GM12878 (cell line): ENCODE data around the gene CCDC150. TPM values are rescaled to one million over a fixed set of nuclear protein-coding genes. Genes with fewer than 3 reads are reported as not detected.

ENCODE experiments used
- ATAC-seq: fragments of 200-7000 bp; cut with Tn5 transposase; 3 replicates; pipeline ENCODE4 v1.9.1; 2020; ENCODE audit warnings: mild to moderate bottlenecking, moderate library complexity
- BruUV-seq: library from RNA; stranded (reverse); fragments of 400-500 nt; replicated peaks from 2 replicates; lab custom pipeline; 2021; lab: Mats Ljungman, UMichigan
- CTCF ChIA-PET: fragments of 300-600 bp; sonication (Branson Sonifier 250); formaldehyde crosslinking; extraction: SDS; loops from one replicate; lab custom pipeline; 2021; ENCODE audit warnings: inconsistent platforms; lab: Yijun Ruan, JAX
- POLR2A ChIA-PET: fragments of 350-600 bp; formaldehyde crosslinking; extraction: SDS; loops from one replicate; lab custom pipeline; 2021; ENCODE audit warnings: inconsistent platforms; lab: Charles Lee
- RAD21 ChIA-PET: fragments of 300-600 bp; sonication (Branson Sonifier 250); formaldehyde crosslinking; loops from one replicate; lab custom pipeline; 2023; ENCODE audit warnings: antibody characterized with exemption; ENCODE audit not compliant: unreplicated experiment; lab: Charles Lee
- SMC1A ChIA-PET: fragments of 300-600 bp; sonication (Branson Sonifier 250); formaldehyde crosslinking; loops from one replicate; lab custom pipeline; 2023; ENCODE audit not compliant: unreplicated experiment, uncharacterized antibody; lab: Charles Lee
- DNase-seq: peaks from one replicate; pipeline ENCODE4 v3.0.0-alpha.2; 2011; ENCODE audit warnings: low read depth, low spot score
- FAIRE-seq: peaks from 3 replicates; lab custom pipeline; 2011; peaks lifted over from hg19 to GRCh38; lab: Jason Lieb, UNC
- H2AFZ ChIP-seq: 2 replicates; pipeline ENCODE4 v1.6.0; 2011; ENCODE audit warnings: low read depth, low read length, control low read depth; ENCODE audit not compliant: control insufficient read depth
- H3K27ac ChIP-seq: 2 replicates; pipeline ENCODE4 v1.5.1; 2011; ENCODE audit warnings: control low read depth; ENCODE audit not compliant: control insufficient read depth, insufficient read depth
- H3K27me3 ChIP-seq, 2 experiments: replicated peaks in 1 of 2; 2 replicates each; pipeline versions ENCODE4 v1.6.0 to v1.6.1; 2011; ENCODE audit warnings: low read length in 1 of 2; ENCODE audit not compliant: control insufficient read depth in 2 of 2, insufficient read depth in 2 of 2
- H3K36me3 ChIP-seq, 2 experiments: 2 replicates each; pipeline ENCODE4 v1.5.1; 2011; ENCODE audit warnings: low read length in 1 of 2; ENCODE audit not compliant: control insufficient read depth in 2 of 2, insufficient read depth in 2 of 2
- H3K4me1 ChIP-seq: 2 replicates; pipeline ENCODE4 v1.6.1; 2011; ENCODE audit warnings: mild to moderate bottlenecking, low read length, moderate library complexity, mixed read lengths; ENCODE audit not compliant: control insufficient read depth, insufficient read depth
- H3K4me2 ChIP-seq: 2 replicates; pipeline ENCODE4 v1.6.0; 2011; ENCODE audit warnings: control low read depth; ENCODE audit not compliant: control insufficient read depth, insufficient read depth
- H3K4me3 ChIP-seq: fragments of 200-600 bp; sonication (generic); 2 replicates; pipeline ENCODE4 v1.5.1; 2016
- H3K79me2 ChIP-seq: 2 replicates; pipeline ENCODE4 v1.6.0; 2011; ENCODE audit warnings: low read length; ENCODE audit not compliant: control insufficient read depth, insufficient read depth
- H3K9ac ChIP-seq: 2 replicates; pipeline ENCODE4 v1.8.0; 2011; ENCODE audit warnings: low read length, control low read depth, mixed read lengths; ENCODE audit not compliant: control insufficient read depth, insufficient read depth
- H3K9me3 ChIP-seq: replicated peaks from 3 replicates; pipeline ENCODE4 v1.5.1; 2011; ENCODE audit warnings: mild to moderate bottlenecking, low read length; ENCODE audit not compliant: control insufficient read depth, insufficient read depth
- H4K20me1 ChIP-seq: 2 replicates; pipeline ENCODE4 v1.6.0; 2011; ENCODE audit not compliant: control insufficient read depth, insufficient read depth
- BMI1 ChIP-seq: fragments of 450-650 bp; IDR thresholded peaks from 2 replicates; pipeline ENCODE4 v1.6.1; 2016; ENCODE audit warnings: mild to moderate bottlenecking, moderate library complexity, borderline replicate concordance
- BRCA1 ChIP-seq: IDR thresholded peaks from 2 replicates; pipeline ENCODE4 v1.6.1; 2011; ENCODE audit warnings: low read depth, low read length, improper control_type of control experiment
- CBFB ChIP-seq: IDR thresholded peaks from 2 replicates; pipeline ENCODE4 v1.6.1; 2016; ENCODE audit warnings: antibody characterized with exemption, low read depth
- E2F8 ChIP-seq: fragments of 450-650 bp; IDR thresholded peaks from 2 replicates; pipeline ENCODE4 v1.6.1; 2018; ENCODE audit warnings: mild to moderate bottlenecking, low read depth, moderate library complexity; ENCODE audit not compliant: partially characterized antibody
- ESRRA ChIP-seq: IDR thresholded peaks from 2 replicates; pipeline ENCODE4 v1.6.1; 2012; ENCODE audit warnings: mild to moderate bottlenecking, low read length, improper control_type of control experiment
- HCFC1 ChIP-seq: fragments of 150-350 bp; IDR thresholded peaks from 2 replicates; pipeline ENCODE4 v1.6.1; 2014; ENCODE audit warnings: low read length
- HDAC6 ChIP-seq: fragments of 200-600 bp; sonication (generic); IDR thresholded peaks from one replicate; pipeline ENCODE4 v1.8.0; 2017; ENCODE audit warnings: antibody characterized with exemption; ENCODE audit not compliant: unreplicated experiment
- IKZF2 ChIP-seq, 2 experiments: fragments of 450-650 bp; IDR thresholded peaks; 2 replicates each; pipeline ENCODE4 v1.6.1; 2017; ENCODE audit warnings: mild to moderate bottlenecking in 2 of 2, moderate library complexity in 2 of 2
- MTA2 ChIP-seq: fragments of 450-650 bp; IDR thresholded peaks from 2 replicates; pipeline ENCODE4 v1.6.1; 2016; ENCODE audit warnings: low read depth, mild to moderate bottlenecking, moderate library complexity
- NR2C1 ChIP-seq: fragments of 450-650 bp; IDR thresholded peaks from 2 replicates; pipeline ENCODE4 v1.6.1; 2017; ENCODE audit warnings: antibody characterized with exemption, mild to moderate bottlenecking, moderate library complexity
- NRF1 ChIP-seq: conservative IDR thresholded peaks from 2 replicates; pipeline ENCODE4 v1.6.1; 2011; ENCODE audit warnings: mild to moderate bottlenecking, low read depth, low read length, improper control_type of control experiment
- RAD21 ChIP-seq: IDR thresholded peaks from 2 replicates; pipeline ENCODE4 v1.6.1; 2011; ENCODE audit warnings: mild to moderate bottlenecking, low read depth, low read length, moderate library complexity; ENCODE audit not compliant: insufficient read depth
- SIN3A ChIP-seq: IDR thresholded peaks from 2 replicates; pipeline ENCODE4 v1.6.1; 2012; ENCODE audit warnings: low read depth, low read length, improper control_type of control experiment
- ZBTB33 ChIP-seq: fragments of 450-650 bp; IDR thresholded peaks from 2 replicates; pipeline ENCODE4 v1.6.1; 2017; ENCODE audit warnings: mild to moderate bottlenecking
- ZNF207 ChIP-seq: fragments of 450-650 bp; IDR thresholded peaks from 2 replicates; pipeline ENCODE4 v1.6.1; 2014; ENCODE audit warnings: antibody characterized with exemption, mild to moderate bottlenecking, borderline replicate concordance
- ZNF592 ChIP-seq: fragments of 450-650 bp; IDR thresholded peaks from 2 replicates; pipeline ENCODE4 v1.6.1; 2017; ENCODE audit warnings: mild to moderate bottlenecking, moderate library complexity
- ZZZ3 ChIP-seq: IDR thresholded peaks from 2 replicates; pipeline ENCODE4 v1.6.1; 2011; ENCODE audit warnings: low read depth; ENCODE audit not compliant: control insufficient read depth, insufficient read length
- WGBS: methylation state at CpG from one replicate; pipeline ENCODE4 v1.1.6; 2016; ENCODE audit warnings: low lambda C conversion rate; ENCODE audit not compliant: insufficient replicate concordance, insufficient coverage; ENCODE audit errors: missing lambda C conversion rate; 5-methylcytosine and 5-hydroxymethylcytosine counted together
- in situ Hi-C: fragments of 300-500 bp; cut with MboI; formaldehyde crosslinking; loops from 9 replicates; pipeline ENCODE4 v1.14.3; 2018; ENCODE audit warnings: mixed read lengths
- intact Hi-C: fragments of 100-400 bp; cut with micrococcal nuclease; formaldehyde crosslinking; loops from one replicate; pipeline ENCODE4 v1.14.2; 2022; ENCODE audit not compliant: unreplicated experiment
- polyA plus RNA-seq, 11 experiments: library from polyadenylated mRNA; depleted of rRNA in 4 of 11; unstranded in 6 of 11; stranded (reverse) in 5 of 11; fragments of >200 nt; fragmentation: Nextera tagmentation in 4 of 11; fragmentation: Illumina TruSeq in 1 of 11; extraction: Ambion mirVana in 4 of 11; extraction: Trizol in 1 of 11; gene quantifications; 1 replicate in 1 of 11; 2 replicates in 10 of 11; pipeline versions ENCODE4 v1.2.1 to v1.2.3, GENCODE V29; 2011 to 2016; ENCODE audit warnings: inconsistent platforms in 2 of 11, missing spikeins in 2 of 11, low read depth in 1 of 11
- total RNA-seq, 4 experiments: library from RNA; depleted of rRNA in 3 of 4; stranded (reverse); fragments of >200 nt in 3 of 4; fragmentation: Illumina TruSeq in 1 of 4; extraction: Trizol in 1 of 4; gene quantifications; 2 replicates each; pipeline versions ENCODE4 v1.2.1 to v1.2.3, GENCODE V29; 2013 to 2021

The CCDC150 gene
- total and polyA plus RNA-seq, 10 of the 15 experiments (the other 5 are each of a cell fraction or from before 2014, with no cell fraction given) = 11.6 to 27.7 (median 19.6) TPM

- ChIA-PET RAD21 (no interaction called here), CTCF (interaction anchor here (1.6 kb wide), 1 partner anchor 16 kb away, joined by 4 read pairs; no protein-coding TSS in a partner anchor), SMC1A (no interaction called here), POLR2A (no interaction called here)
- in situ Hi-C loops (no loop called here), intact Hi-C loops (no loop called here)
- Histone ChIP-seq H2AFZ (no peak overlapping the region), H3K9ac (no peak overlapping the region), H3K36me3 (no peaks in the 10 kb centered on the region), H3K9me3 (no peaks in the 10 kb centered on the region; the same call in 2 of the 3 replicates), H3K4me1 (no peaks in the 10 kb centered on the region), H3K4me3 (no peak overlapping the region), H3K27me3 (no peaks in the 10 kb centered on the region), H3K79me2 (no peaks in the 10 kb centered on the region), H3K4me2 (no peak overlapping the region), H3K27ac (no peak overlapping the region), H4K20me1 (no peaks in the 10 kb centered on the region)
- no TSS peak for BruUV-seq
- 13% methylated on average over 3 of the region's 3 CpGs for WGBS
- TF ChIP-seq CBFB = no peak
- no peak for TF ChIP-seq HDAC6
- no peak for TF ChIP-seq ESRRA
- no peak for TF ChIP-seq MTA2
- no peak for TF ChIP-seq ZZZ3
- no peak for TF ChIP-seq HCFC1
- TF ChIP-seq ZNF207 = no peak
- TF ChIP-seq ZNF592 = no peak
- TF ChIP-seq BRCA1 = no peak
- TF ChIP-seq IKZF2 (IDR thresholded peaks at IDR 0.05) = no peak
- TF ChIP-seq BMI1 = no peak
- TF ChIP-seq SIN3A = no peak
- no peak for TF ChIP-seq NR2C1
- TF ChIP-seq E2F8 = no peak
- TF ChIP-seq RAD21 = no peak
- no peak for TF ChIP-seq ZBTB33
- TF ChIP-seq NRF1 = no peak
- TF ChIP-seq, all 136 proteins: peak for 0
- no peak for ATAC-seq
- no peak for FAIRE-seq
- DNase-seq = no peak
These were observed 28.7 kb upstream of the CCDC150 start for GRCh38 chr2:196610796-196611195.
